Common myeloid progenitor, CD34-positive (primary cell): ENCODE results near the gene RAB34.

Experiments
- CTCF ChIA-PET: fragments of 350-600 bp; sonication (Branson Sonifier 250); formaldehyde crosslinking; loops from one replicate; lab custom pipeline; 2021; ENCODE audit warnings: antibody characterized with exemption; lab: Charles Lee
- POLR2A ChIA-PET: fragments of 350-600 bp; sonication (Branson Sonifier 250); formaldehyde crosslinking; loops from one replicate; lab custom pipeline; 2021; ENCODE audit warnings: antibody characterized with exemption; lab: Charles Lee
- DNase-seq, 3 donors: peaks; one replicate each; pipeline versions ENCODE4 v3.0.0 to v3.0.0-alpha.2; 2013
- H3K27ac ChIP-seq, 2 experiments: 1 replicate in 1 of 2; 2 replicates in 1 of 2; pipeline ENCODE4 v1.7.0; 2013; ENCODE audit warnings: inconsistent platforms in 2 of 2, low read length in 2 of 2, mild to moderate bottlenecking in 2 of 2, low read depth in 1 of 2, moderate library complexity in 1 of 2; ENCODE audit not compliant: severe bottlenecking in 2 of 2, insufficient read depth in 1 of 2, poor library complexity in 1 of 2
- H3K27me3 ChIP-seq, 5 experiments: replicated peaks in 2 of 5; 1 replicate in 3 of 5; 2 replicates in 2 of 5; pipeline versions ENCODE4 v1.6.1 to v1.7.0; 2013; ENCODE audit warnings: low read length in 4 of 5, mild to moderate bottlenecking in 2 of 5, moderate library complexity in 2 of 5, inconsistent platforms in 1 of 5; ENCODE audit not compliant: insufficient read depth in 5 of 5, control insufficient read depth in 4 of 5
- H3K36me3 ChIP-seq, 4 experiments: 1 replicate in 2 of 4; 2 replicates in 2 of 4; pipeline versions ENCODE4 v1.6.1 to v1.7.0; 2013; ENCODE audit warnings: low read length in 3 of 4, control low read depth in 1 of 4, mild to moderate bottlenecking in 1 of 4; ENCODE audit not compliant: control insufficient read depth in 4 of 4, insufficient read depth in 4 of 4
- H3K4me1 ChIP-seq, 4 experiments: 1 replicate in 3 of 4; 2 replicates in 1 of 4; pipeline versions ENCODE4 v1.6.1 to v1.7.1; 2013; ENCODE audit warnings: low read length in 3 of 4, mild to moderate bottlenecking in 3 of 4, control low read depth in 1 of 4, inconsistent platforms in 1 of 4, moderate library complexity in 1 of 4; ENCODE audit not compliant: control insufficient read depth in 4 of 4, insufficient read depth in 4 of 4; ENCODE audit errors: control extremely low read depth in 1 of 4
- H3K4me3 ChIP-seq, 7 experiments: 1 replicate in 4 of 7; 2 replicates in 3 of 7; pipeline versions ENCODE4 v1.5.1 to v1.7.0; 2013; ENCODE audit warnings: mild to moderate bottlenecking in 7 of 7, low read length in 6 of 7, moderate library complexity in 6 of 7, inconsistent platforms in 2 of 7, low read depth in 2 of 7, control low read depth in 1 of 7; ENCODE audit not compliant: insufficient read depth in 4 of 7, control insufficient read depth in 1 of 7; ENCODE audit errors: extremely low read depth in 1 of 7
- H3K9me3 ChIP-seq, 5 experiments: 1 replicate in 4 of 5; 2 replicates in 1 of 5; pipeline versions ENCODE4 v1.6.1 to v1.7.1; 2013; ENCODE audit warnings: low read length in 4 of 5, mild to moderate bottlenecking in 2 of 5, inconsistent platforms in 1 of 5, low read depth in 1 of 5, moderate library complexity in 1 of 5; ENCODE audit not compliant: control insufficient read depth in 4 of 5, insufficient read depth in 2 of 5; ENCODE audit errors: control extremely low read depth in 1 of 5
- WGBS: methylation state at CpG from one replicate; pipeline ENCODE4 v1.1.5; 2013; ENCODE audit not compliant: insufficient coverage; 5-methylcytosine and 5-hydroxymethylcytosine counted together

Gene RAB34

DNA sequence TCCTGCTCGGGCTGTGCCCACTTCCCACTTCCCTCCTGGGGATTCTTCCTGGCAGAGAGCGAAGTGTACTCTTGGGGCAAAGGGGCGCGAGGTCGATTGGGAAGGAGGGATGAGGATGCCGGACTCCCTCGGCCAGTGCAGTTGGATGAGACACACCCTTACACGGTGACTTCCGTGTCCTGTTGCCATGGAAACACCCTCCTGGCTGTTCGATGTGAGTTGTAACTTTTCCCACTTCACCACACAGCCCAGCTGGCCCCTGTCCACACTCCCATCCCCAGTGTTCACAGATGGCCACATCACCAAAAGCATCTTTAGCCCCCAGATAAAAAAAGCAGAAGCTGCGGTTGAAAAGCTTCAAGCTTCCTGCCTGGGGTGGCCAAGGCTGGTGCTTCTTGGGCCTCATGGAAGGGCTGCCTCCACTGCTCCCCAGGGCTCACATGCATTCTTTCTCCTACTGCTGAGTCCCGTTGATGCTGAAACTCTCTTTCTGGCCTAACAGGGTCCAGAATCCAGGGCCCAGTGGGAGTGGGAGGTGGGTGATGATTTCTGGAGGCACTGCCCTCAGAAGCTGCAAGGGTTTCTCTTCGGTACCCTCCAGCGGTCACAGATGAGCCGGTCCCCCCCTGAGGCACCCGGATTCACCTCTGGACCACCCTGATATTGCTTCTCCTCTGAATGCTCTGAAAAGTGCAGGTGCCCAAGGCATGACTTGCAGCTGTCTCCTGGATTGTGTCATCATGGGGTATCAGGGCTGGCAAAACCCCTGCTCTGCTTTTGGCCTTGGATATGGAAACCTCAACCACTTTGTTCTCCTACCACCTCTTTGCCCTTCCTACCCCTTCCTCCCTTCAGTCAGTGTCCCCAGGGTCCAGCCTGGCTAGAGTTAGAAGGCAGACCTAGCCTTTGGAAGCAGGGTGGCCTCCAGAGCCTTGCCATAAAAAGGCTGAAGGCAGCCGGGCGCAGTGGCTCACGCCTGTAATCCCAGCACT, 24.0 kb upstream of the RAB34 start:
- Histone ChIP-seq H3K9me3 (peaks cover 0 to 3% (median 0%) of the 10 kb centered on the region in 5 experiments), H3K4me3 (peak overlapping the region in 4 of 7 experiments; percentile 17 to 38 (median 24)), H3K27ac (peak overlapping the region in 1 of 2 experiments; percentile 65), H3K27me3 (peaks cover 0 to 4% (median 0%) of the 10 kb centered on the region in 5 experiments), H3K36me3 (peaks cover 0 to 7% (median 0%) of the 10 kb centered on the region in 4 experiments), H3K4me1 (peaks cover 6 to 82% (median 77%) of the 10 kb centered on the region in 4 experiments)
- POLR2A ChIA-PET: interaction anchor here (1.1 to 1.7 kb wide), 3 partner anchors 8 to 15 kb away, joined by 3 to 9 read pairs (median 6); partner anchors contain the start of genes NEK8 and TLCD1
- peak; percentile 88 to 98 (median 97) for DNase-seq
- WGBS: 28% methylated on average over 12 of the region's 19 CpGs
- CTCF ChIA-PET: interaction anchor here (1.3 to 18.9 kb wide), 3 partner anchors 8 to 15 kb away, joined by 4 to 507 read pairs (median 21); partner anchors contain the start of genes NEK8, RPL23A and TLCD1

- POLR2A ChIA-PET: interaction anchor here (1.1 to 1.7 kb wide), 3 partner anchors 9 to 14 kb away, joined by 3 to 9 read pairs (median 6); partner anchors contain the start of genes NEK8 and TLCD1
- WGBS: 76% methylated on average over 9 of the region's 10 CpGs
- peak overlapping the region in 3 of 7 experiments; percentile 2 to 38 (median 16) for H3K4me3 ChIP-seq
Observed at GRCh38 chr17:28740406-28741357, 23.0 kb upstream of the RAB34 start.

GRCh38 chr17:28738680-28739384, 21.2 kb upstream of the RAB34 start:
- 72% methylated on average over 6 of the region's 10 CpGs for WGBS
- peaks cover 0 to 3% (median 0%) of the 10 kb centered on the region in 5 experiments for H3K9me3 ChIP-seq
- ChIA-PET POLR2A (interaction anchor here (0.5 to 0.7 kb wide), 2 partner anchors 10 to 24 kb away, joined by 3 to 4 read pairs; partner anchors contain the start of gene NEK8), CTCF (interaction anchor here (18.9 kb wide), 1 partner anchor 12 kb away, joined by 507 read pairs; the partner anchor contains the start of genes NEK8, RPL23A and TLCD1)
- no peaks in the 10 kb centered on the region for H3K27me3 ChIP-seq
- no peak overlapping the region for H3K4me3 ChIP-seq
- H3K27ac ChIP-seq: no peak overlapping the region
- H3K36me3 ChIP-seq: peaks cover 0 to 5% (median 4%) of the 10 kb centered on the region in 4 experiments
- peak; percentile 65 to 95 (median 92) for DNase-seq
- peaks cover 3 to 55% (median 50%) of the 10 kb centered on the region in 4 experiments for H3K4me1 ChIP-seq

More at GRCh38 chr17:28740406-28741357, 23.0 kb upstream of the RAB34 start:
- Histone ChIP-seq H3K27me3 (peaks cover 0 to 4% (median 0%) of the 10 kb centered on the region in 5 experiments), H3K36me3 (no peaks in the 10 kb centered on the region), H3K4me1 (peaks cover 6 to 72% (median 67%) of the 10 kb centered on the region in 4 experiments), H3K9me3 (peaks cover 0 to 3% (median 0%) of the 10 kb centered on the region in 5 experiments), H3K27ac (peak overlapping the region in 1 of 2 experiments; percentile 65)
- no peak for DNase-seq
- CTCF ChIA-PET: interaction anchor here (1.3 to 18.9 kb wide), 3 partner anchors 9 to 14 kb away, joined by 4 to 507 read pairs (median 21); partner anchors contain the start of genes NEK8, RPL23A and TLCD1

DNA sequence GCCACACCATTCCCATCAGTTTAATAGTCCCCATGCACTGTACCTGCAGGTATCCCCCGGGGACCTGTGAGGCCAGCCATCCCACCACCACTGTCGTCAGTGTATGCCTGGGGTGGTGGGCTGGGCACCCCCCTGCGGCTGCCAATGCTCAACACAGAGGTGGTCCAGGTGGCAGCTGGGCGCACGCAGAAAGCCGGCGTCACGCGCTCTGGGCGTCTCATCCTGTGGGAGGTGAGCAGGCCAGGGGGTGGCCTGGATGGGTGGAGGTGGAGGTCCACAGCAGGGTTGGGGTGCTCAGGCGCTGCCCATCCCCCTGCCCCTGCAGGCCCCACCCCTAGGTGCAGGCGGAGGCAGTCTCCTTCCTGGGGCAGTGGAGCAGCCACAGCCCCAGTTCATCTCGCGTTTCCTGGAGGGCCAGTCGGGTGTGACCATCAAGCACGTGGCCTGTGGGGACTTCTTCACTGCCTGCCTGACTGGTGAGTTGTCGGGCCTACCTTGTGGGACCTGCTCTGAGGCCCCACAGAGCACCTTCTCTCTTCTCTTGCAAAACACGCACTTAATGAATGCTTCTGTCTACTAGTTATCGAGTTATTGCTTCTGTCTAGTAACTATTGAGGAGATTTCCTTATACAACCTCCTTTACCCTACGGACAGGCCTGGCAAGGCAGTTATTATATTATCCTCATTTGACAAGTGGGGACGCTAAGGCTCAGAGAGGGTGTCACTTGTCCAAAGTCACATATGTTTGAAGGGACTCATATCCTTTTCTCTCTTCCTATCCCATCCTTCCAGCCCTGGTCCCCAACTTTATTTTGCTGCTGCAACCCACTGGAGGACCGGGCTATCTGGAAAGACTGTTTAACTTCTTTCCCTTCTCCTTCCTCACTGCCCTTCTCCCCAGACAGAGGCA, 20.4 kb upstream of the RAB34 start:
- POLR2A ChIA-PET: interaction anchor here (0.5 kb wide), 1 partner anchor 25 kb away, joined by 3 read pairs; no protein-coding TSS in a partner anchor
- no peaks in the 10 kb centered on the region for H3K27me3 ChIP-seq
- no peak overlapping the region for H3K4me3 ChIP-seq
- CTCF ChIA-PET: interaction anchor here (1.0 to 18.9 kb wide), 2 partner anchors 11 to 12 kb away, joined by 3 to 507 read pairs; partner anchors contain the start of genes NEK8, RPL23A and TLCD1
- peaks cover 3 to 49% (median 44%) of the 10 kb centered on the region in 4 experiments for H3K4me1 ChIP-seq
- no peak overlapping the region for H3K27ac ChIP-seq
- 96% methylated on average over 14 of the region's 22 CpGs for WGBS
- DNase-seq: peak in 1 of 3 donors; percentile 44
- H3K9me3 ChIP-seq: peaks cover 0 to 3% (median 0%) of the 10 kb centered on the region in 5 experiments
- peaks cover 0 to 5% (median 4%) of the 10 kb centered on the region in 4 experiments for H3K36me3 ChIP-seq

- ChIA-PET POLR2A (no interaction called here), CTCF (interaction anchor here (0.6 to 18.9 kb wide), 3 partner anchors 10 to 46 kb away, joined by 3 to 507 read pairs (median 3); partner anchors contain the start of genes NEK8, RPL23A and TLCD1)
- Histone ChIP-seq H3K36me3 (peaks cover 0 to 5% (median 4%) of the 10 kb centered on the region in 4 experiments), H3K9me3 (peaks cover 0 to 3% (median 0%) of the 10 kb centered on the region in 5 experiments), H3K4me3 (no peak overlapping the region), H3K4me1 (peaks cover 3 to 42% (median 37%) of the 10 kb centered on the region in 4 experiments), H3K27me3 (no peaks in the 10 kb centered on the region), H3K27ac (no peak overlapping the region)
- WGBS: 96% methylated on average over 8 of the region's 12 CpGs
- DNase-seq: no peak
Observed at GRCh38 chr17:28737316-28737715, 19.6 kb upstream of the RAB34 start.
